HepG2 (cell line): ENCODE results near the gene MB21D2. TPM values are rescaled to one million over a fixed set of nuclear protein-coding genes. Genes with fewer than 3 reads are reported as not detected.

Experiments used
- ATAC-seq: fragments of 200-7000 bp; cut with Tn5 transposase; 3 replicates; pipeline ENCODE4 v1.9.1; 2020; ENCODE audit warnings: mild to moderate bottlenecking, moderate library complexity
- BruUV-seq: library from RNA; stranded (reverse); fragments of 400-500 nt; replicated peaks from 2 replicates; lab custom pipeline; 2021; lab: Mats Ljungman, UMichigan
- CTCF ChIA-PET: fragments of 300-600 bp; formaldehyde crosslinking; extraction: SDS; loops from one replicate; lab custom pipeline; 2021; ENCODE audit warnings: low total read pairs, inconsistent platforms, low intra/inter-chr PET ratio; lab: Yijun Ruan, JAX
- POLR2A ChIA-PET: fragments of 350-600 bp; sonication (Branson Sonifier 250); formaldehyde crosslinking; loops from one replicate; lab custom pipeline; 2020; ENCODE audit warnings: antibody characterized with exemption, inconsistent platforms; lab: Yijun Ruan, JAX
- DNase-seq: peaks from one replicate; pipeline ENCODE4 v3.0.0-alpha.2; 2015; ENCODE audit warnings: low spot score
- FAIRE-seq: peaks from 3 replicates; lab custom pipeline; 2011; peaks lifted over from hg19 to GRCh38; lab: Jason Lieb, UNC
- H2AFZ ChIP-seq: one replicate; pipeline ENCODE4 v1.6.1; 2011; ENCODE audit warnings: low read length, inconsistent platforms
- H3K27ac ChIP-seq: fragments of 300-600 bp; 3 replicates; pipeline ENCODE4 v1.8.0; 2011; ENCODE audit warnings: mixed run types, mild to moderate bottlenecking, mixed read lengths, low read length, inconsistent platforms; ENCODE audit not compliant: insufficient read depth; ENCODE audit errors: extremely low read length
- H3K27me3 ChIP-seq, 2 experiments: fragments of 200-600 bp in 1 of 2; 2 replicates in 1 of 2; 3 replicates in 1 of 2; pipeline versions ENCODE4 v1.6.0 to v1.8.0; 2011; ENCODE audit warnings: low read length in 2 of 2, mild to moderate bottlenecking in 2 of 2, moderate library complexity in 2 of 2, inconsistent platforms in 1 of 2; ENCODE audit not compliant: insufficient read depth in 2 of 2, control insufficient read depth in 1 of 2
- H3K36me3 ChIP-seq, 2 experiments: fragments of 200-600 bp in 1 of 2; replicated peaks in 1 of 2; 2 replicates in 1 of 2; 3 replicates in 1 of 2; pipeline versions ENCODE4 v1.5.1 to v1.8.0; 2011; ENCODE audit warnings: low read length in 2 of 2, inconsistent platforms in 1 of 2; ENCODE audit not compliant: insufficient read depth in 2 of 2, control insufficient read depth in 1 of 2
- H3K4me1 ChIP-seq: 2 replicates; pipeline ENCODE4 v1.5.1; 2012; ENCODE audit warnings: low read length, inconsistent platforms; ENCODE audit not compliant: insufficient read depth
- H3K4me2 ChIP-seq: 2 replicates; pipeline ENCODE4 v1.6.0; 2011; ENCODE audit warnings: low read depth, low read length, inconsistent platforms
- H3K4me3 ChIP-seq, 3 experiments: fragments of 200-600 bp in 1 of 3; sonication (generic), shearing (Covaris generic) in 1 of 3; replicated peaks in 1 of 3; 2 replicates each; pipeline ENCODE4 v1.5.1; 2011 to 2016; ENCODE audit warnings: low read length in 3 of 3, inconsistent platforms in 2 of 3, low read depth in 2 of 3, mild to moderate bottlenecking in 2 of 3, control low read depth in 1 of 3, mixed read lengths in 1 of 3; ENCODE audit not compliant: insufficient read depth in 1 of 3
- H3K79me2 ChIP-seq: one replicate; pipeline ENCODE4 v1.6.1; 2011; ENCODE audit warnings: low read length, inconsistent platforms; ENCODE audit not compliant: insufficient read depth
- H3K9ac ChIP-seq: 2 replicates; pipeline ENCODE4 v1.6.0; 2011; ENCODE audit warnings: mild to moderate bottlenecking, low read depth, low read length, inconsistent platforms; ENCODE audit not compliant: insufficient read depth
- H3K9me3 ChIP-seq: 2 replicates; pipeline ENCODE4 v1.5.1; 2012; ENCODE audit warnings: mild to moderate bottlenecking, low read length
- H4K20me1 ChIP-seq: 2 replicates; pipeline ENCODE4 v1.6.0; 2011; ENCODE audit warnings: inconsistent platforms, mild to moderate bottlenecking, low read length, moderate library complexity; ENCODE audit not compliant: insufficient read depth
- CTCF ChIP-seq: sonication (generic); formaldehyde crosslinking; IDR thresholded peaks from 2 replicates; pipeline ENCODE4 v1.5.0; 2020; ENCODE audit warnings: mild to moderate bottlenecking, missing genetic modification reagents, moderate library complexity
- EHMT2 ChIP-seq: fragments of 200-600 bp; sonication (generic); IDR thresholded peaks from 2 replicates; pipeline ENCODE4 v1.7.0; 2017; ENCODE audit warnings: antibody characterized with exemption, low read depth, low read length, borderline replicate concordance
- GTF3A ChIP-seq: sonication (generic); formaldehyde crosslinking; conservative IDR thresholded peaks from 2 replicates; pipeline ENCODE4 v1.4.0; 2020; ENCODE audit warnings: mild to moderate bottlenecking, missing genetic modification reagents
- JUND ChIP-seq: sonication (generic); formaldehyde crosslinking; IDR thresholded peaks from 2 replicates; pipeline ENCODE4 v1.8.0; 2022; ENCODE audit warnings: mild to moderate bottlenecking, missing genetic modification reagents
- MNT ChIP-seq: fragments of 450-650 bp; IDR thresholded peaks from 2 replicates; pipeline ENCODE4 v1.6.1; 2016
- MYC ChIP-seq: sonication (generic); formaldehyde crosslinking; IDR thresholded peaks from 2 replicates; pipeline ENCODE4 v1.9.0; 2021; ENCODE audit warnings: missing genetic modification reagents, borderline replicate concordance
- NFKBIZ ChIP-seq: IDR thresholded peaks from 2 replicates; pipeline ENCODE4 v1.6.1; 2018; ENCODE audit warnings: missing genetic modification reagents, missing compliant biosample characterization
- SNAI1 ChIP-seq: sonication (generic); formaldehyde crosslinking; IDR thresholded peaks from 2 replicates; pipeline ENCODE4 v1.5.0; 2020; ENCODE audit warnings: mild to moderate bottlenecking, missing genetic modification reagents, borderline replicate concordance
- ZNF12 ChIP-seq: sonication (generic); formaldehyde crosslinking; IDR thresholded peaks from 2 replicates; pipeline ENCODE4 v1.5.0; 2020; ENCODE audit warnings: missing genetic modification reagents
- ZNF382 ChIP-seq: sonication (generic); formaldehyde crosslinking; IDR thresholded peaks from 2 replicates; pipeline ENCODE4 v1.5.0; 2020; ENCODE audit warnings: missing genetic modification reagents, mild to moderate bottlenecking, borderline replicate concordance
- ZNF552 ChIP-seq: sonication (generic); formaldehyde crosslinking; IDR thresholded peaks from 2 replicates; pipeline ENCODE4 v1.9.0; 2022; ENCODE audit warnings: missing genetic modification reagents, mild to moderate bottlenecking, borderline replicate concordance
- ZNF557 ChIP-seq: sonication (generic); formaldehyde crosslinking; IDR thresholded peaks from 2 replicates; pipeline ENCODE4 v1.4.0; 2020; ENCODE audit warnings: missing genetic modification reagents
- ZNF782 ChIP-seq: sonication (generic); formaldehyde crosslinking; IDR thresholded peaks from 2 replicates; pipeline ENCODE4 v1.4.0; 2020; ENCODE audit warnings: missing genetic modification reagents, mild to moderate bottlenecking, borderline replicate concordance
- ZNF816 ChIP-seq: sonication (generic); formaldehyde crosslinking; IDR thresholded peaks from 2 replicates; pipeline ENCODE4 v1.8.0; 2022; ENCODE audit warnings: missing genetic modification reagents, mild to moderate bottlenecking, borderline replicate concordance
- ZNF841 ChIP-seq: sonication (generic); formaldehyde crosslinking; IDR thresholded peaks from 2 replicates; pipeline ENCODE4 v1.8.1; 2023; ENCODE audit warnings: missing genetic modification reagents, borderline replicate concordance
- WGBS: methylation state at CpG from one replicate; pipeline ENCODE4 v1.1.6; 2017; ENCODE audit warnings: low lambda C conversion rate; 5-methylcytosine and 5-hydroxymethylcytosine counted together
- in situ Hi-C: cut with HindIII; loops from 2 replicates; pipeline ENCODE4 v1.10.0; 2017; ENCODE audit warnings: low pct_unique_long_range_greater_than_20kb; ENCODE audit not compliant: extremely low pct_ligation_motif_present
- intact Hi-C: fragments of 100-400 bp; cut with micrococcal nuclease; formaldehyde crosslinking; loops from one replicate; pipeline ENCODE4 v1.10.0; 2022; ENCODE audit not compliant: unreplicated experiment
- polyA plus RNA-seq, 8 experiments: library from polyadenylated mRNA; depleted of rRNA in 3 of 8; stranded (reverse) in 7 of 8; unstranded in 1 of 8; fragments of >200 nt; fragmentation: Illumina TruSeq in 4 of 8; extraction: Trizol in 4 of 8; gene quantifications; 2 replicates each; pipeline versions ENCODE4 v1.2.1 to v1.2.3, GENCODE V29; 2011 to 2016; ENCODE audit warnings: low read depth in 4 of 8, missing spikeins in 1 of 8, mixed read lengths in 1 of 8; ENCODE audit not compliant: insufficient read depth in 1 of 8
- total RNA-seq, 5 experiments: library from RNA; depleted of rRNA; stranded (reverse); fragments of >200 nt; fragmentation: Illumina TruSeq; extraction: Trizol; gene quantifications; 2 replicates each; pipeline ENCODE4 v1.2.3, GENCODE V29; 2016; ENCODE audit warnings: low read depth in 1 of 5

MB21D2 gene
- total and polyA plus RNA-seq, 2 of the 13 experiments (the other 11 are each of a cell fraction or from before 2014, with no cell fraction given) = 0.90 to 1.6 TPM

GRCh38 chr3:192824313-192824712 lies 93.3 kb downstream of the MB21D2 start:
- BruUV-seq = no TSS peak
- H3K36me3 ChIP-seq = no peaks in the 10 kb centered on the region
- DNase-seq = no peak
- intact Hi-C loops = no loop called here
- no peak for TF ChIP-seq ZNF12 (CRISPR knock-in tag)
- no peak for TF ChIP-seq SNAI1 (CRISPR knock-in tag)
- TF ChIP-seq ZNF557 (CRISPR knock-in tag) = no peak
- TF ChIP-seq CTCF = no peak
- no peak for TF ChIP-seq ZNF816
- no peak for TF ChIP-seq ZNF782 (CRISPR knock-in tag)
- no peak for TF ChIP-seq GTF3A
- TF ChIP-seq, all 625 proteins: peak for 0
- Histone ChIP-seq H3K9ac (no peak overlapping the region), H3K4me2 (no peak overlapping the region), H3K4me1 (peaks cover 11% of the 10 kb centered on the region; the same call in 1 of the 2 replicates), H3K27ac (no peak overlapping the region), H3K27me3 (no peaks in the 10 kb centered on the region), H3K4me3 (no peak overlapping the region), H4K20me1 (no peaks in the 10 kb centered on the region), H3K9me3 (no peaks in the 10 kb centered on the region), H3K79me2 (no peaks in the 10 kb centered on the region), H2AFZ (no peak overlapping the region)
- FAIRE-seq (no peak), ATAC-seq (no peak)
- in situ Hi-C loops = loop anchor here (25.0 kb wide), 1 partner anchor 638 kb away; no protein-coding TSS in a partner anchor
- WGBS = 66% methylated on average over 2 of the region's 2 CpGs
- ChIA-PET POLR2A (no interaction called here), CTCF (no interaction called here)

GRCh38 chr3:192821161-192821560 lies 96.5 kb downstream of the MB21D2 start:
- H3K4me3 ChIP-seq = no peak overlapping the region
- FAIRE-seq = no peak
- no peaks in the 10 kb centered on the region for H3K36me3 ChIP-seq
- no peak overlapping the region for H3K27ac ChIP-seq
- ATAC-seq = no peak
- peaks cover 11% of the 10 kb centered on the region; the same call in 1 of the 2 replicates for H3K4me1 ChIP-seq
- H3K79me2 ChIP-seq = no peaks in the 10 kb centered on the region
- BruUV-seq = no TSS peak
- no peak overlapping the region for H2AFZ ChIP-seq
- DNase-seq = no peak
- no peak overlapping the region for H3K4me2 ChIP-seq
- H3K9me3 ChIP-seq = no peaks in the 10 kb centered on the region
- 100% methylated on average over 2 of the region's 2 CpGs for WGBS
- in situ Hi-C loops (loop anchor here (25.0 kb wide), 1 partner anchor 641 kb away; no protein-coding TSS in a partner anchor), intact Hi-C loops (no loop called here)
- H3K27me3 ChIP-seq = no peaks in the 10 kb centered on the region
- no peaks in the 10 kb centered on the region for H4K20me1 ChIP-seq
- CTCF ChIA-PET = no interaction called here
- H3K9ac ChIP-seq = no peak overlapping the region
- POLR2A ChIA-PET = no interaction called here
- TF ChIP-seq MYC (CRISPR knock-in tag) (no peak), EHMT2 (no peak), ZNF552 (CRISPR knock-in tag) (no peak), ZNF382 (CRISPR knock-in tag) (no peak), JUND (no peak), ZNF841 (CRISPR knock-in tag) (no peak), MNT (no peak), NFKBIZ (no peak), SNAI1 (CRISPR knock-in tag) (no peak)
